GM18519 (cell line): Measurements from ENCODE around the gene SAP30BP.

Source experiments
- ATAC-seq: cut with Tn5 transposase; IDR thresholded peaks from one replicate; pipeline ENCODE4 v1.9.1; 2021; ENCODE audit warnings: mild to moderate bottlenecking, moderate library complexity; ENCODE audit not compliant: unreplicated experiment, low FRiP score

The SAP30BP gene

DNA sequence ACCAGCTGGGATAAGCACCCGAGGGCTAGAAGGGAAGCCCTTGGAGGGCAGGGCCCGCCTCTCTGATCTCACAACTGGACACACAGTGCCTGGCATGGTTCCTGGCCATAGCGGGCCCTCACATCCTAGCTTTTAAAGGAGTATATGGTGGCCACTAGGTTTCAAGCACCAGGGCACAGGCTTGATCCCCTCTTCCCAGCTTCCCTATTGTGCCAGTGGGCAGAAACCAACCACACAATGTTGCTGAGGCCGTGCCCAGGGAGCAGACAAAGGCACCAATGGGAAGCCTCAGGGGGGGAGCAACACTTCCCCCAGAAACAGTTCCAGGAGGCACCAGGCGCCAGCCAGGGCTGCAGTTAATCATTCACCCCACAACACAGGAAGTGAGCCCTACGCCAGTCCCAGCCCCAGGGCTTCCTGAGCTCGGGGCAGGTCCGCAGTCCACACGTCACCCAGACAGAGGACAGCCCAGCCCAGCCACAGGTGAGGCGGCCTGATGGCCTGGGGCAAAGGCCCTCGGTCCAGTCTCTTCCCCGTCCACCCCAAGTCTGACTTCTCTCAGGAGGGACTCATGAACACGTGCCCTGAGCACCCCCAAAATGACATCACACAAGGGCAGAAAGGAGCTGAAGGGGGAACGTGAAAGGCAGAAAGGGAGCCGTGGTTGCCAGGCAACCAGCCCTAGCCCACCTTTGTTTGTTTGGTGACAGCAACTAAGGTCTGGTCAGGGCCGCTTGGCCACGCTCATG lies 21.1 kb upstream of the SAP30BP start:
- ATAC-seq, result no peak

DNA sequence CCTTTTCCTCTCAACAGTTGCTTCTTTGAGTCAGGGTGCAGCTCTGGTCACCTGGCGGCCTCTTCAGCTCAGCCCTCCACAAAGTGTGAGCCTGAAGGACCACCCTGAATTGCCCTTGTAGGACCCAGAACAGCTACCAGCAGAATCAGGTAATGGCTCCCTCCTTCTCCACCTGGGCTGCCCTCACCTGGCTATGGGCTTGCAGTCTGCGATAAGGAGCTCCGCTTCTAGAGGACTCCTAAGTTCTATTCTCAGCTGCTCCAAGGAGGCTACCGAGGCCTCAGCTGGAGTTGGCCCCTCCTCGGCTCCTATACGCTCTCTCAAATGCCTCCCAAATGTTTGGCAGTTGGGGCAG lies 20.5 kb upstream of the SAP30BP start:
- ATAC-seq, result no peak

DNA sequence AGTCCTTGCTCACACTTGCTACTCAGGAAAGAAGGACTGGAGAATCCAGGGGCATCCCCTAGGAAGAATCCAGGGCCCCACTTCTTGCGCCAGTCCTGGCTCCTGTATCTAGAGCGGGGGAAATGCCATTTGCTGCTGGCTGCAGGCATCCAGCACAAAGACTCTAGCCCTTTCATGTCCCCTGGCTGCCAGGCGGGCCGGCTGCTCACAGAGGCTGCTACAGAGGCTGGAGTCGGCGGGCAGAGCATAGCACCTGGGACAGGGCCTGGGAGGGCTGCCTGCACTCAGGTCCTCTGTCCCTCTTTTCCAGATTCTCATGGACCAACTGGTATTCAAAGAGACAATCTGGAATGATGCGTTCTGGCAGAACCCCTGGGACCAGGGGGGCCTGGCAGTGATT lies 20.1 kb upstream of the SAP30BP start:
- ATAC-seq, result no peak

DNA sequence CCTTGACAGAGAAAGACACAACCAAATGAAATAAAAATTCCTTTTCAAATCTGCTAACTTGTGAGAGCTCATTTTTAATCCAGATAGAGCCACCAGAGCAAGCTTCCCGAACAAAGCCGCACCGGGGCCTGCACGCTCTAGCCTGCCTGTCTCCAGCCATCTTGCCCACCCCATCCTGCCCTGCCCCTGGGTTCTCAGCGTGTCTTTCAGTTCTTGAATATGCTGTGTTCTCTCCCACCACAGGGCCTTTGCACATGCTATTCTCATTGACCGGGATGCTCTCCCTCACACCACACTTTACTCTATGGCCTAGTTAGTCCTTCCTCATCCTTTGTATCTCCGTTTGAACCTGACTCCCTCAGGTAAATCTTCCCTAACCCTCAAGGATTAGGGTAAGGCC lies 19.2 kb upstream of the SAP30BP start:
- no peak for ATAC-seq

DNA sequence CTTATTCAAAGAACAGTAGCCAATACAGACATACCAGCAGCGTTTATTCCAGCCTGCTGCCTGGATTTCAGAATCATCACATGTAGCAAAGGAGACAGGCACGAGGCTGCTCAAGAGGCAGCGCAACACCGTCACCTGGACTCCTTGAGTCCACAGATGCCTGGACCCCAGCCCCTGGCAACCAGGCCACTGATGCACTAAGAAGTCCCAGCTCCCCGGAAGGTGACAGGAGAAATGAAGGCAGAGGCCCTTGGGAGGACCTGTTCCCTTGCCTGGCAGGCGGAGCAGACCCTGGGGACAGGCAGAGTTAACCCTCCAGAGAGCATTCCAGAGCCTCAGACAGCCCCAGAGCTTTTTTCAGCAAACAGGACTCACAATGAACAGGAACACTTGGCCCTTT lies 17.5 kb upstream of the SAP30BP start:
- ATAC-seq, result no peak

DNA sequence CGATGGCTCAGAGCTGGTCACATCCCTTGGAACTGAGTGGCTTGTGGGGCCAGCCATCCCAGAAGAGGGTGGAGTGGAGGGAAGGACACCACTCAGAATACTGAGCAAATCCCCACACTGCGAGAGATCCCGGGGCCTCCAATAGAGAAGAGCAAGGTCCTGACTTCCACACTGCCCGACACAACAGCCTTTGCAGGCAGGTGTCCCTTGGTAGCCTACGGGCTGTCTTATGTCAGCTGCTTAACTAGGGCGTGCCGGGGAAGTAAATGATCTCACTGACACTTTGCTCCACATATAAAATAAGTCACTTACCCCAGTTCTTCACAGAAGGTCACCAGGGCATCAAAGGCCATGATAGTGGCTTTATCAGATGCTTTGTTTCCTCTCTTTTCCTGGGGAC lies 16.3 kb upstream of the SAP30BP start:
- ATAC-seq, result no peak

DNA sequence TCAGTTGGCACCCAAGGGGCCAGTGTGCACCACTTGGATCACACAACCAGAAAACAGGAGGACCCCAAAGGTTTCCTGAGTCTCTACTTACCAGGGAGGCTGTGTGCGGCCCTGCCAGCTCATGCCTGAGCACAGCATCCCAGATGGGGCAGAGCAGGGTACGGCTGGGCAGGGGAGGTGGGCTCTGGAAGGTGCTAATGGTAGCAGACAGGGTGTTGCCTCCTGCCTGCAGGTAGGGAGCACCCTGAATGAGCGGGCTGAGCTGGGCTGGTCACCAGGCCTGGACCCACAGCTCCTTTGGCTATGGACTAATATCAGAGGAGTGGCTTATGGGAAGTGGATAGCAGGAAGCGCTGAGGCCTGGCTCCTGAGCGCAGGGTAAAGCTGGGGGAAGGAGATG lies 14.8 kb upstream of the SAP30BP start:
- ATAC-seq, result no peak

DNA sequence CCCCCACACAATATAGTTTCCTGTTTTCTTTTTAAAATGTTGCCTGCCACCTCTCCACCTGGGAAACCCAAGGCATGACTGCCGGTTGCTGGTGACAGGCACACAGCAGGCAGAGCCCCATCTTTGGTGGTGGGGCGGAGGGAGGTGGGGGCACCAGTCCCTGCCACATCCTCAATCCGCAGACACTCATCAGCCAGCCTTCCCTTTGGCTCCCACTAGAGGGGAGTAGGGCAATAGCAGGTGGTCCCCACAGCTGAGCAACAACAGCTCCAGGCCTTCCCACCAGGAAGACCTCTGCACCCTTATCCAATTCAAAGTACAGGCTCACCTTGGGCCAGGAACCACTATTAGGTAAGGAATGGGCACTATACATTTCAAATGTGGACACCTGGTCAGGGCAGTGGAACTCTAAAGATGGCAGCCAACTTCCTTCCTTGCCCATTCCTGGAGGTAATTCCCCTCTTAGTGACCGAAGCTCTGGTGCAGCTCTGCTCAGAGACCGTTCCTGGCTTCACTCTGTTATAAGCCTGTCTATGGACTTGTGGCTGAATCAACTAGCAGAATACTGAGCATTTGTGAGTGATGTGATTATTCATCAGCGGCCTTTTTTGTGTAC lies 14.1 kb upstream of the SAP30BP start:
- ATAC-seq, result no peak

DNA sequence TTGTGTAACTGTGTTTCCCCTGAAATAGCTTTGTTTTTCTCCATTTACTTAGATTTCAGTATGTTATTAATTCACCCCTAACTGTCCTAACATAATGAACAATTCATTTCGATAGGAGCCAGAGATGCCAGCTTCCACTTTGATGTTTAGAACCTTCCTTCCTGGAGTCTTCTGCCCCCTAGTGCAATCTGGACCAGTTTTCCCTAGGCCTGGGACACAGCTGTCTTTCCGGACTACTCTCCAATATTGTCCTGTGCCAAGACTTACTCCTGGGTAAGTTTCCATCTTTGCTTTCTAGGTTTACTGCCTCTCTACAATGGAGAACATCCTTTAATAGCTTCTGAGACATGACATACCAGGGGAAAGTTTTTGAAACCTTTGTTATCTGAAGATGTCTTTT lies 13.0 kb upstream of the SAP30BP start:
- ATAC-seq, result no peak

DNA sequence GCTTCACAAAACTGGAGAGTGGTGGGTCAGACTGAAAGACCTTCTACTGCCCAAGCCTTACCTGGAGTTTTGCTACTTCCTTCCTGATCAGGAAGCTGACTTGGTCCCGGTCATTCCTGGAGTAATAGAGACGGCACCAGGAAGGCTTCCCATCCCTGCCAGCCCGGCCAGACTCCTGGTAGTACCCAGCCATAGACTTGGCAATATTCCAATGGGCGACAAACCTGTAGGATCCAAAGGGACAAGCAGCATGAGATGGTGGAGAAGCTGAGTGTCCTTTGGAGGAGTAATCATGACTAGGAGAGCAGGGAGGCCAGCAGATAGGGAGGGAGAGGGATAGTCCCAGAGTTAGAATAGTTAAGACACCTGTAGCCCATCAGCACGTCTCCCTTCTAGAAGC lies 8.9 kb upstream of the SAP30BP start:
- ATAC-seq, result no peak

DNA sequence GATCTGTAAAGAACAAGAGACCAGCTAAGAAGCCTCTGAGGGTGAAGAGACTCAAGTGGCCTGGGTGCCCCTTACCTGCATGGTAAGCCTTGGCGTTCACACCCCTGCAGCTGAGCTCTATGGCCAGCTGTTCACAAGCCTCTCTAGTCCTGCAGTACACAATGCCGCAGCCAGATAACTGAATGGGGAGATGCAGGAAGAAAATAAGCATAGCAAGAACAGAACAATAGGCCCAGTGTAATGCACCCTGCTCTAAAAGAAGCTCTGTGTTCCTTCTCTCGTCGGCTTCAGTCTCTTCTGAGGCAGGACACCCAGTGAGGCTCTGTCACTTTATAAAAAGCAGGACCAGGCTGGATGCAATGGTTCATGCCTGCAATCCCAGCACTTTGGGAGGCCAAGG lies 5.6 kb upstream of the SAP30BP start:
- no peak for ATAC-seq

DNA sequence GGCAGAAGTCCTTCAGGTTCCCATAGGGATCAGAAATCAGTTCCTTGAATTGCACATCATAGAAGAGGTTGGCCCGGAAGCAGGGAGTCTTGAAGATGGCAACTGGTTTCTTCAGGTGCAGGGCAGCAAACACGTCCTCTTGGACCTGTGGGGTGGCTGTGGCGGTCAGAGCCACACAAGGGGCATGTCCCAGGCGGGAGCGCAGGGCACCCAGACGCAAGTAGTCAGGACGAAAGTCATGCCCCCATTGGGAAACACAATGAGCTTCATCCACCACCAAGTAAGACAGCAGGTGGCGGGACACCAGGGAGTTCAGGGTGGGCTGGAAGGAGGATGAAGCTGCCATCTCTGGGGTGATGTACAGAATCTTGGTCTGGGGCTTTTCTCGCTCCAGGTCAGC lies 4.6 kb upstream of the SAP30BP start:
- no peak for ATAC-seq

DNA sequence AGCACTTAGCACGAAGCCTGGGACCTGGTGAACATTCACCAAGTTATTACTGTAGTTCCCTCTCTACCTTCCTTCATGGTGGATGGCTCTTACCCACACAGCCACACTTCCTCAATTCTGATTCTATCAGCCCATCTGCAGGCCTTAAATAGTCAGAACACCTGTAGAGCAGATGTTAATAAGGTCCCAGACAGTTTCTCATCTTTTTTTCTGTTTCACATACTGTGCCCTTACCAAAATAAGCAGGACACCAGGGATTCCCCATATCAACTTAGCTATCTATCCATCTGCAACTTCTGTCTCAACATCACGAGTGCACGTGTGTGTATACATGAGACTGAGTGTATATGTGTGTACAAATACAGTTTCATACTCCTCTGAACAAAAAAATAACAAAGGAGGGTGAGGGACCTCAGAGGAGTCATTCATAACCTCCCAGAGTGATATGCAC lies 3.0 kb upstream of the SAP30BP start:
- ATAC-seq, result no peak

DNA sequence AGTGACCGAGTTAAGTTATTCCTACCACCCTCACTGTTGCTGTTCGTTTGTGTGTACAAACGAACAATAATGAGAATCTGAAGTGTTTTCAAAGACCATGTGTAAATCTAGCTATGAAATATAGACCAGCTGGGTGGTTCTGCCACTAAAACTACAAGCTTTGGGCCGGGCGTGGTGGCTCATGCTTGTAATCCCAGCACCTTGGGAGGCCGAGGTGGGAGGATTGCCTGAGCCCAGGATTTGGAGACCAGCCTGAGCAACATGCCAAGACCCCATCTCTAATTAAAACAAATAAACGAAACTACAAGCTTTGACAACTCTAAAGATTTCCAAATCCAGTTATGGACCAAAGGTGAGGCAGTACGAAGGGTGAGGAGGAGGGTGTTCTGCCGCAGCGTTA lies 1.2 kb upstream of the SAP30BP start:
- ATAC-seq, result no peak

DNA sequence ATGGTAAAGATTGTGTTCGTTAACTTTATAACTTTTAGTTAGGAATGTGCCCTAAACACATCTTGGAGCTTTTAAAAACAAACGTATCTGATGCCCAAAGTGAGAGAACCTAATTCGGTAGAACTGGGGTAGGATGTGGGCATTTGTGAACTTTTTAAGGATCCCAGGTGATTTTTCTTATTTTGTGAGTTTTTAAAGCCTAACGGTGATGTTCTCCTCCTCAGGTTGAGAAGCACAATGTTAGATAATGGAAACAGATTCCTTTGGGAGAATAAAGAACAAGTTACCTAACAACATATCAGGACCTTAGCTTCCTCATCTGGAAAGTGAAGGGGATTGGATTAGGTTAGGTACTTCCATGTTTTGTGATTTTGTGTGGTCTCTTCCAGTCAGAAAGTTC lies 687 bp downstream of the SAP30BP start:
- no peak for ATAC-seq

DNA sequence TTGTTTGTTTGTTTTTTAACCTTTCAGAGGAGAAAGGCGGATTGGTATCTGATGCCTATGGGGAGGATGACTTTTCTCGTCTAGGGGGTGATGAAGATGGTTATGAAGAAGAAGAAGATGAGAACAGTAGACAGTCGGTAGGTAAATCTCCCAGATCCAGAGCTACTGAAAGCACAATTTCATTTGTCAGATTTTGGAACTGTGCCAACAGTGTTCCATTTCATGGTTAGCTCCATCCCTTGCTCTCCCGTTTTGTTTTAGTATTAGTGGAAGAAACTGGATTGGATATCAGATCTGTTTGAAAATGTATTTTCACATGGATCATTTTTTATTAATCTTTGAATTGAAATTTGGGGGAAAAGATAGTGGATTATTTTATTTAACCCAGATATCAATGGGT lies 1.4 kb downstream of the SAP30BP start:
- no peak for ATAC-seq

DNA sequence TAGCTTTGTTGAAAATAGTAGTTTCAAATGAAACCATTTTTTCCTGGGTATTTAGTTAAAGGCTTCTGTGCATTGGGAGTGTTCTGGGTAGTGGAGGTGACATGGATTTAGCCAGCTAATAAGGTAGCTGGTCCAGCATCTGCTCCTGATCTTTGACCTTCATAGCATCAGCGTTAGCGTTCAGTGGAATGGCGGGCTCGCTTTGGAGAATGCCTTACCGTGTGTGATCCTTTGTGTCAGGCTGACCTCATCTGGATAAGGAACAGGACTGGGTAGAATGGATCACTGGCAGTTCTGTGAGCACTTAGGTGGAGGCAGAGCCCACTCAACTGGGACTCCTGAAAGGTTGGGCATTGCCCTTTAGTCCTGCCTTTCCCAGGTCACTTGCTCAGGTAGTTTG lies 3.7 kb downstream of the SAP30BP start:
- ATAC-seq, result no peak

DNA sequence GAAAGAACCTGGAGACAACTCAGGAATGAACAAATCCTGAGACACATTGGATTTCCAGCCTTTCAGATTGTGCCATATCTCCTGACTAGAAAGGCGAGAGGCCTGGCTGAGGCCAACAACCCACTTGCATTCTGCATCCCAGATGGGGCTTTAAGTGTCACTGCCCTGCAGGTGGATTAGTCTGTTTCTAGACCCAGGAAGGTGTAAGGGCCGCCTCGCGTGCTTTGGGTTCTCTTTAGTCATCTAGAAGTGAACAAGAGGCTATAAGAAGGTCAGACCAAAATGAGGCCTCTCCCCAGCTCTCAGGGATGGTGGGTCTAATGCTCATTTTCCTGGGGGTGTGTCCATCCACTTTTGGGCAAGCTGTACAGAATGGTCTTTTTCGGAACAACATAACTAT lies 4.9 kb downstream of the SAP30BP start:
- no peak for ATAC-seq

DNA sequence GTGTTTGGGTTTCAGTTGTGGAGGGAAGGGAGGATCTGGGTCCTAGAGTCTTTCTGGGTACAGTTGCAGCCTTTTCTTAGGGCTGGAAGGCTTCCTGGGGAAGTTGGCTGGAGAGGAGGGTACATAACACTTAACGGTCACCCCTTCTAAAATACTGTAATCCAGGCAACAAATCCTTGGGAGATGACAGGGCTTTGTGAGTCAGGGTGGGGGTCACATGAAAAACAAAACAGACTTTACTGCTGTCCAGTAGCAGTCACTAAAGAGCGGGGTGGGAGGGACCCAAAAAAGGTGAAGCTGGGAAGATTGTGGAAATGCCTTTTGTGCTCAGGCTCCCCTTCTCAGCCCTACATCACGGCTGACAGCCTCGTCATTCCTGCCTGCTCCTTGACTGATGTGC lies 6.3 kb downstream of the SAP30BP start:
- no peak for ATAC-seq

DNA sequence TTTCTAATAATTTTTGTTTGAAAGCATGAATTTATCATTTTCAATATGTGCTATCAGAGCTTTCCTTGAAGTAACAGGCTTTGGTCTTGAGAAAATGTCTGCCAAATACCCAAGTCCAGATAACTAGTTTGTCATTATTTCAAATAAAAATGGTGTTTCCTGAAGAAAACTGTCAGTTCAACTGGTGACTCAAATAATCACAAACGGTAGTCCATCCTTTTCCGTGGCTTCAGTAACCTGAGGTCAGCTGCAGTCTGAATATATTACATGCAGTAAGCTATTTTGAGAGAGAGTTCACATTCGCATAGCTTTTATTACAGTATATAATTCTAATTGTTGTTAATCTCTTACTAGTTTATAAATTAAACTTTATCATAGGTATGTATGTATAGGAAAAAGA lies 9.3 kb downstream of the SAP30BP start:
- no peak for ATAC-seq

DNA sequence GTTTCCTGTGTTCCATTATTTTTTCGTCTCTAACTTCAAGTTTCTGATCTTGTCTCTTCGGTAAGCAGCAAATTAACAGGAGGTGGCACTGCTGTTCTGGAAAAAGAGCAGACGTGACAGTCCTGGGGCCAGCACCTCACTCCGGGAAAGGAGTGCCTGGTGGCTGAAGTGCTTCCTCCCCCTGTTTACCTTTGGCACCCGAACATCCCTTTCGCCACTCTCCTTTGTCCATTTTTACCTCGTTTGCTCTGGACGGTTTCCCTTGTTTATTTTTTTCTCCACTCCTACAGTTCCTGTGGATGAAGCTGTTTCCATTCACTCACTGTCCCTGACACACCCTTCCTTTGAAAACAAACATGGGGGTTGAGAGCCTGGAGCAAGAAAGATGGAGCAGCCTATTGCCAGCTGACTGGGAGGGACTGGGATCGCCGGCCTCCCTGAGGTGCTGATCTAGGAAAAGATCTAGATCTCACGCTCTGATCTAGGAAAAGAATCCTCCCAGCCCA lies 12.6 kb downstream of the SAP30BP start:
- ATAC-seq, result no peak

DNA sequence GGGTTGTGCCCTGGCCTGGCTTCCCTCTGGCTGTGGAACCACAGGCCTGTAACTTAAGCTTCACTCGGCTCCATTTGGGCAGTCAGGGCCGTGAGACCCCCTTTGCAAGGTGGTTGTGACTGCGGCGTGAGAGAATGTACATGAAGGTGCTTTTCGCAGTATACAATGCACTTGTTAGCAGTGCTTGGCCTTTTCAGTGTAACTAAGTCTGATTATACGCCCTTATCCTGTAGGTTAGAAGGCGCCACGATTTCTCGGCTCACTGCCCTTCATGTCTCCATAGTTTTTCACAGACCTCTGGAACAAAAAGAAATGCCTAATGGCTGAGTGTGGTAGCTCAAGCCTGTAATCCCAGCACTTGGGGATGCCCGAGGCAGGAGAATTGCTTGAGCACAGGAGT lies 13.3 kb downstream of the SAP30BP start:
- no peak for ATAC-seq
